H1 (cell line): ENCODE data around the gene SLC15A2. TPM values are rescaled to one million over a fixed set of nuclear protein-coding genes. Genes with fewer than 3 reads are reported as not detected.

Experiments
- SP1 ChIP-seq: IDR thresholded peaks from 2 replicates; pipeline ENCODE4 v1.6.1; 2011; ENCODE audit warnings: low read depth, low read length
- polyA plus RNA-seq, 7 experiments: library from polyadenylated mRNA; depleted of rRNA in 3 of 7; stranded (reverse) in 5 of 7; unstranded in 2 of 7; fragments of >200 nt in 5 of 7; fragments of 200-250 nt in 2 of 7; gene quantifications; 1 replicate in 5 of 7; 2 replicates in 1 of 7; 4 replicates in 1 of 7; pipeline versions ENCODE4 v1.2.1 to v1.2.3, GENCODE V29; 2011 to 2013; ENCODE audit warnings: missing spikeins in 2 of 7, mixed read lengths in 2 of 7
- total RNA-seq: library from RNA; stranded (reverse); fragmentation: NEBNext Ultra II Directional; extraction: Animal tissue kit (Norgen Biotek cat#: 25700); gene quantifications from 2 replicates; pipeline ENCODE4 v1.2.1, GENCODE V29; 2021

The SLC15A2 gene
- total and polyA plus RNA-seq, 2 of the 8 experiments (the other 6 are each of a cell fraction or from before 2014, with no cell fraction given): 2.0 to 3.6 TPM

DNA sequence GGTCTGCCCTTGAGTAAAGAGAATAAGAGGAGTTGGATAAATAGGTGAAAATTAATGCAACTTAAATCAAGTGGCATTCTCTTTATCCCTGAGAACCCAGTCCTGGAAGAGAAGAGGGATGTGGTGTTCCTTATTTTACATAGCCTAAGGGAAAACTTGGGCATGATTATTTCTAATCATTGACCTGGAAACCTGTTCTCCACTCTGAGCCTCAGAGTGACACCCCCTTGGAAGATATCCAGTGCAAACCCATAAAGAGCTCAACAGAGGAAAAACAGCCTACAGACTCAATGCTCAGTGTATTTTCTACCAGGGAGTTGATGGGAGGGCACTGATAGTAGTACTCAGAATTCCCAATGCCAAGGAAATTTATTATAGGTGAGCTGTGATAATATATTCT lies 22.0 kb downstream of the SLC15A2 start (continued):
- no peak for TF ChIP-seq SP1
